ENCODE measurements around the gene HIRA.

Gene HIRA

GRCh38 chr22:19357270-19358105 is 74.0 kb downstream of the HIRA start:
- no peak for DNase-seq (ENCODE audit: low spot score)

- no peak for DNase-seq (ENCODE audit: low spot score)
Measured at GRCh38 chr22:19356708-19357269, 74.7 kb downstream of the HIRA start.

GRCh38 chr22:19355413-19356157 is 75.9 kb downstream of the HIRA start:
- no peak for DNase-seq (ENCODE audit: low spot score)

GRCh38 chr22:19354201-19354600 is 77.3 kb downstream of the HIRA start:
- DNase-seq (ENCODE audit: low spot score), result no peak

GRCh38 chr22:19353363-19354131 is 78.0 kb downstream of the HIRA start:
- DNase-seq (ENCODE audit: low spot score), result no peak

GRCh38 chr22:19352766-19353165 is 78.8 kb downstream of the HIRA start:
- no peak for DNase-seq (ENCODE audit: low spot score)

GRCh38 chr22:19352217-19352616 is 79.3 kb downstream of the HIRA start:
- no peak for DNase-seq (ENCODE audit: low spot score)

- no peak for DNase-seq (ENCODE audit: low spot score)
Measured at GRCh38 chr22:19351604-19352003, 79.9 kb downstream of the HIRA start.

GRCh38 chr22:19350947-19351346 is 80.6 kb downstream of the HIRA start:
- DNase-seq (ENCODE audit: low spot score), result no peak

- DNase-seq (ENCODE audit: low spot score), result no peak
Measured at GRCh38 chr22:19350476-19350859, 81.1 kb downstream of the HIRA start.

- no peak for DNase-seq (ENCODE audit: low spot score)
Measured at GRCh38 chr22:19349778-19350475, 81.6 kb downstream of the HIRA start.

GRCh38 chr22:19346677-19347265 is 84.8 kb downstream of the HIRA start:
- no peak for DNase-seq (ENCODE audit: low spot score)

- DNase-seq (ENCODE audit: low spot score), result no peak
Measured at GRCh38 chr22:19344420-19344819, 87.1 kb downstream of the HIRA start.

GRCh38 chr22:19343470-19343869 is 88.1 kb downstream of the HIRA start:
- DNase-seq (ENCODE audit: low spot score), result no peak

GRCh38 chr22:19341500-19341899 is 90.0 kb downstream of the HIRA start:
- DNase-seq (ENCODE audit: low spot score), result no peak

GRCh38 chr22:19337137-19337536 is 94.4 kb downstream of the HIRA start:
- DNase-seq (ENCODE audit: low spot score), result no peak

- DNase-seq (ENCODE audit: low spot score), result no peak
Measured at GRCh38 chr22:19336133-19337075, 95.1 kb downstream of the HIRA start.

GRCh38 chr22:19331975-19332374 is 99.6 kb downstream of the HIRA start:
- DNase-seq (ENCODE audit: low spot score), result no peak

GRCh38 chr22:19331474-19331873 is 100.1 kb downstream of the HIRA start:
- no peak for DNase-seq (ENCODE audit: low spot score)

- no peak for DNase-seq (ENCODE audit: low spot score)
Measured at GRCh38 chr22:19330865-19331418, 100.6 kb downstream of the HIRA start.
